ENCODE measurements around the gene ZRSR2. TPM values are rescaled to one million over a fixed set of nuclear protein-coding genes. Genes with fewer than 3 reads are reported as not detected.

Gene ZRSR2
- total and polyA plus RNA-seq, 2 of the 13 experiments (the other 11 are each of a cell fraction or from before 2014, with no cell fraction given), result 3.6 to 4.9 TPM

GRCh38 chrX:15744181-15744867, 46.0 kb upstream of the ZRSR2 start (continued):
- TF ChIP-seq ARID4A (CRISPR knock-in tag; IDR thresholded peaks at IDR 0.05; ENCODE audit: borderline replicate concordance) (peak; percentile 27; the same call in 1 of the 2 replicates), XRCC5 (optimal IDR thresholded peaks at IDR 0.05; ENCODE audit: low read length) (peak; percentile 15), MAFG (CRISPR knock-in tag; IDR thresholded peaks at IDR 0.05) (no peak), ZNF12 (CRISPR knock-in tag; IDR thresholded peaks at IDR 0.05) (peak; percentile 41; the same call in 1 of the 2 replicates), ZNF256 (CRISPR knock-in tag; conservative IDR thresholded peaks at IDR 0.05) (no peak), ZNF574 (CRISPR knock-in tag; IDR thresholded peaks at IDR 0.05) (0 out of 2 replicates have a peak, but pooled peaks have one; percentile 30), ZNF556 (CRISPR knock-in tag; IDR thresholded peaks at IDR 0.05; ENCODE audit: borderline replicate concordance) (no peak), SSRP1 (CRISPR knock-in tag; IDR thresholded peaks at IDR 0.05) (no peak), ZNF383 (CRISPR knock-in tag; IDR thresholded peaks at IDR 0.05; ENCODE audit: borderline replicate concordance) (no peak), RARG (CRISPR knock-in tag; IDR thresholded peaks at IDR 0.05; ENCODE audit: low read depth) (no peak), MTA1 (CRISPR knock-in tag; IDR thresholded peaks at IDR 0.05; ENCODE audit: borderline replicate concordance) (peak; percentile 50; the same call in 1 of the 2 replicates), ZNF143 (CRISPR knock-in tag; IDR thresholded peaks at IDR 0.05) (peak; percentile 75)

Measured in HepG2 (cell line).